Lower leg skin (tissue), 4 donors: ENCODE results near the gene SLC9A7. TPM values are rescaled to one million over a fixed set of nuclear protein-coding genes. Genes with fewer than 3 reads are reported as not detected.

Experiments
- DNase-seq, 2 donors: peaks; one replicate each; pipeline ENCODE4 v3.0.0-alpha.2; 2019; ENCODE audit warnings: low spot score in 2 of 2
- H3K4me3 ChIP-seq: fragments of 200-600 bp; sonication (generic); 2 replicates; pipeline ENCODE4 v1.5.1; 2017; ENCODE audit warnings: mild to moderate bottlenecking, low read depth; ENCODE audit not compliant: poor library complexity, severe bottlenecking
- CTCF ChIP-seq, 3 donors: fragments of 450-650 bp; IDR thresholded peaks; one replicate each; pipeline ENCODE4 v1.5.1; 2016; ENCODE audit warnings: antibody characterized with exemption in 3 of 3, mild to moderate bottlenecking in 3 of 3, moderate library complexity in 2 of 3
- POLR2A ChIP-seq, 2 donors: fragments of 450-650 bp; IDR thresholded peaks; one replicate each; pipeline ENCODE4 v1.6.1; 2016 to 2017; ENCODE audit warnings: antibody characterized with exemption in 2 of 2, mild to moderate bottlenecking in 1 of 2, moderate library complexity in 1 of 2
- WGBS, 2 donors: methylation state at CpG; one replicate each; pipeline ENCODE4 v1.1.5; 2018; 5-methylcytosine and 5-hydroxymethylcytosine counted together
- intact Hi-C: fragments of 100-400 bp; cut with DNase I; formaldehyde crosslinking; loops from one replicate; pipeline ENCODE4 v1.15.0; 2023; ENCODE audit warnings: low total_unique reads
- total RNA-seq, 4 donors: library from RNA; depleted of rRNA; stranded (reverse); fragments of >200 nt; gene quantifications; one replicate each; pipeline ENCODE4 v1.1.0, GENCODE V29; 2016

The SLC9A7 gene
- total RNA-seq, 4 donors from 2014 or later = 3.6 to 10.0 (median 6.8) TPM

GRCh38 chrX:46551494-46552128, 207.3 kb downstream of the SLC9A7 start:
- intact Hi-C loops = no loop called here
- H3K4me3 ChIP-seq = no peak overlapping the region
- WGBS, 2 donors = 80 to 81% methylated on average over 8 of the region's 8 CpGs
- no peak for TF ChIP-seq POLR2A (IDR thresholded peaks at IDR 0.05)
- TF ChIP-seq CTCF (IDR thresholded peaks at IDR 0.05) = no peak
- DNase-seq = no peak

GRCh38 chrX:46549914-46550313, 209.0 kb downstream of the SLC9A7 start:
- TF ChIP-seq CTCF (IDR thresholded peaks at IDR 0.05) (no peak), POLR2A (IDR thresholded peaks at IDR 0.05) (no peak)
- WGBS, 2 donors = 78 to 100% methylated on average over 1 of the region's 1 CpG
- H3K4me3 ChIP-seq = no peak overlapping the region
- no peak for DNase-seq
- intact Hi-C loops = no loop called here

Other genes with a start within 250 kb of the SLC9A7 start
- 1 to 10 TPM in 3 of 4 donors, under 1 TPM in 1; 0.76 to 2.3 (median 2.0) TPM for gene ZNF674, start 213.7 kb downstream of the SLC9A7 start, total RNA-seq
- gene CHST7, start 185.4 kb downstream of the SLC9A7 start, total RNA-seq = 10 to 100 TPM; 11.5 to 36.4 (median 19.6) TPM
- 1 to 10 TPM; 3.2 to 7.1 (median 5.7) TPM for gene RP2, start 77.9 kb upstream of the SLC9A7 start, total RNA-seq
- 1 to 10 TPM; 3.6 to 5.7 (median 3.9) TPM for gene JADE3, start 153.3 kb upstream of the SLC9A7 start, total RNA-seq